CD4-positive, alpha-beta T cell treated with Interleukin-17A for 4 hours (primary cell): ENCODE data around the gene KIAA0319L.
"Not testable (repeated sequence)": the region's sequence is repeated elsewhere in the genome, so short reads cannot be mapped to it uniquely, and the experiment has no call there.

Experiments used
- DNase-seq: peaks from one replicate; pipeline ENCODE4 v3.0.0-alpha.2; 2020; ENCODE audit warnings: mixed read lengths

KIAA0319L gene

GRCh38 chr1:35477870-35478269, 79.3 kb downstream of the KIAA0319L start:
- no peak for DNase-seq

- no peak for DNase-seq
Observed at GRCh38 chr1:35475856-35476674, 81.1 kb downstream of the KIAA0319L start.

- no peak for DNase-seq
Observed at GRCh38 chr1:35475356-35475755, 81.8 kb downstream of the KIAA0319L start.

GRCh38 chr1:35473216-35473615, 84.0 kb downstream of the KIAA0319L start:
- DNase-seq = not testable (repeated sequence)

GRCh38 chr1:35470977-35471613, 86.1 kb downstream of the KIAA0319L start:
- DNase-seq = no peak

- no peak for DNase-seq
Observed at GRCh38 chr1:35466120-35466519, 91.1 kb downstream of the KIAA0319L start.

GRCh38 chr1:35463749-35464148, 93.5 kb downstream of the KIAA0319L start:
- not testable (repeated sequence) for DNase-seq

- DNase-seq = no peak
Observed at GRCh38 chr1:35463232-35463631, 94.0 kb downstream of the KIAA0319L start.

- no peak for DNase-seq
Observed at GRCh38 chr1:35461966-35462651, 95.1 kb downstream of the KIAA0319L start.

GRCh38 chr1:35460796-35461195, 96.4 kb downstream of the KIAA0319L start:
- no peak for DNase-seq

- DNase-seq = no peak
Observed at GRCh38 chr1:35454616-35455015, 102.6 kb downstream of the KIAA0319L start.

- DNase-seq = no peak
Observed at GRCh38 chr1:35454176-35454575, 103.0 kb downstream of the KIAA0319L start.

GRCh38 chr1:35453031-35453430, 104.2 kb downstream of the KIAA0319L start:
- DNase-seq = no peak

- DNase-seq = peak; percentile 19
Observed at GRCh38 chr1:35452106-35452774, 105.0 kb downstream of the KIAA0319L start.

- DNase-seq = peak; percentile 84
Observed at GRCh38 chr1:35451125-35451528, 106.1 kb downstream of the KIAA0319L start.

GRCh38 chr1:35449334-35450008, 107.7 kb downstream of the KIAA0319L start:
- no peak for DNase-seq

- no peak for DNase-seq
Observed at GRCh38 chr1:35448344-35448801, 108.8 kb downstream of the KIAA0319L start.

- DNase-seq = no peak
Observed at GRCh38 chr1:35447278-35447677, 109.9 kb downstream of the KIAA0319L start.

- no peak for DNase-seq
Observed at GRCh38 chr1:35444519-35444774, 112.8 kb downstream of the KIAA0319L start.

GRCh38 chr1:35443768-35444518, 113.3 kb downstream of the KIAA0319L start:
- DNase-seq = no peak

- DNase-seq = peak; percentile 44
Observed at GRCh38 chr1:35442734-35443133, 114.5 kb downstream of the KIAA0319L start.
